Activated CD8-positive, alpha-beta T cell treated with anti-CD3 and anti-CD28 coated beads for 36 hours (primary cell): ENCODE measurements around the gene CRIM1. TPM values are rescaled to one million over a fixed set of nuclear protein-coding genes. Genes with fewer than 3 reads are reported as not detected.

ENCODE experiments used
- ATAC-seq: fragments of 200-7000 bp; cut with Tn5 transposase; one replicate; pipeline ENCODE4 v1.10.0; 2021; ENCODE audit warnings: mild to moderate bottlenecking, moderate library complexity
- CTCF ChIA-PET: fragments of 350-600 bp; sonication (Branson Sonifier 250); formaldehyde crosslinking; loops from one replicate; lab custom pipeline; 2021; ENCODE audit warnings: antibody characterized with exemption; lab: Charles Lee
- POLR2A ChIA-PET: fragments of 350-600 bp; sonication (Branson Sonifier 250); formaldehyde crosslinking; loops from one replicate; lab custom pipeline; 2021; ENCODE audit warnings: antibody characterized with exemption; lab: Charles Lee
- DNase-seq: peaks from one replicate; pipeline ENCODE4 v3.0.0-alpha.2; 2020
- H3K27ac Mint-ChIP-seq: one replicate; pipeline ENCODE4 v1.8.0; 2021; ENCODE audit warnings: mild to moderate bottlenecking, mixed read lengths
- H3K27me3 Mint-ChIP-seq: one replicate; pipeline ENCODE4 v1.8.0; 2021; ENCODE audit warnings: mixed read lengths
- H3K36me3 Mint-ChIP-seq: one replicate; pipeline ENCODE4 v1.8.0; 2021; ENCODE audit warnings: low read depth, mixed read lengths
- H3K4me1 Mint-ChIP-seq: one replicate; pipeline ENCODE4 v1.8.0; 2021; ENCODE audit warnings: low read depth, mixed read lengths
- H3K4me3 Mint-ChIP-seq: one replicate; pipeline ENCODE4 v1.8.0; 2021; ENCODE audit warnings: mild to moderate bottlenecking, moderate library complexity, mixed read lengths
- H3K9me3 Mint-ChIP-seq: one replicate; pipeline ENCODE4 v1.8.0; 2021; ENCODE audit warnings: mixed read lengths
- intact Hi-C: fragments of 100-400 bp; cut with micrococcal nuclease; formaldehyde crosslinking; loops from one replicate; pipeline ENCODE4 v1.10.0; 2022
- total RNA-seq, 2 experiments: library from RNA; stranded (reverse); gene quantifications; one replicate each; pipeline ENCODE4 v1.2.3, GENCODE V29; 2021
- TF ChIP-seq, protein P1 (sequence below): fragments of 200-600 bp; IDR thresholded peaks from one replicate; pipeline ENCODE4 v1.8.0; 2022; ENCODE audit warnings: antibody characterized with exemption, mild to moderate bottlenecking

The CRIM1 gene
- total RNA-seq, 2 experiments from 2014 or later, result 14.4 to 15.9 TPM

DNA sequence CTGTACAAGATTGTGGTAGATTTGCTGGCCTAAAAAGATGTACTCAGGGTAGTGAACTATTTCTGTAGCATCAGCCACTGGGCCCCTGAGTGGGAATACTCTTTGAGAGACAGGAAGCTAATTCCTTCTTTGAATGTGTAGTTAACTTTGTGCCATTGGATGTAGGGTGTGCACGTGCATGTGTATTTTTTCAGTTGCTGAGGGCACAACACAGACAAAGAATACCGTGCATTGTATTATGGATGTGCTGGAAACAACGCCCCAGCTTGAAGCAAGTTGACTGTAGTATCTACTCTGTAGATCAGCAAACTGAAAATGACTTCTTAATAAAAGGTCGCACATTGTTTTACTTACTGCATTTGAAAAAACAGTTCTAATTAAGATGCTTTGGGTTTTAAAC, 14.1 kb downstream of the CRIM1 start:
- no peaks in the 10 kb centered on the region for H3K9me3 Mint-ChIP-seq
- POLR2A ChIA-PET, result interaction anchor here (1.3 to 1.6 kb wide), 2 partner anchors 11 to 12 kb away, joined by 3 to 5 read pairs; no protein-coding TSS in a partner anchor
- H3K27ac Mint-ChIP-seq, result no peak overlapping the region
- no peaks in the 10 kb centered on the region for H3K36me3 Mint-ChIP-seq
- CTCF ChIA-PET, result interaction anchor here (0.7 to 2.6 kb wide), 2 partner anchors 18 to 534 kb away, joined by 3 to 9 read pairs; no protein-coding TSS in a partner anchor
- peaks cover 4% of the 10 kb centered on the region for H3K27me3 Mint-ChIP-seq
- intact Hi-C loops, result no loop called here
- no peak overlapping the region for H3K4me3 Mint-ChIP-seq
- peaks cover 23% of the 10 kb centered on the region for H3K4me1 Mint-ChIP-seq
- DNase-seq (no peak), ATAC-seq (no peak)
- TF ChIP-seq, protein P1, sequence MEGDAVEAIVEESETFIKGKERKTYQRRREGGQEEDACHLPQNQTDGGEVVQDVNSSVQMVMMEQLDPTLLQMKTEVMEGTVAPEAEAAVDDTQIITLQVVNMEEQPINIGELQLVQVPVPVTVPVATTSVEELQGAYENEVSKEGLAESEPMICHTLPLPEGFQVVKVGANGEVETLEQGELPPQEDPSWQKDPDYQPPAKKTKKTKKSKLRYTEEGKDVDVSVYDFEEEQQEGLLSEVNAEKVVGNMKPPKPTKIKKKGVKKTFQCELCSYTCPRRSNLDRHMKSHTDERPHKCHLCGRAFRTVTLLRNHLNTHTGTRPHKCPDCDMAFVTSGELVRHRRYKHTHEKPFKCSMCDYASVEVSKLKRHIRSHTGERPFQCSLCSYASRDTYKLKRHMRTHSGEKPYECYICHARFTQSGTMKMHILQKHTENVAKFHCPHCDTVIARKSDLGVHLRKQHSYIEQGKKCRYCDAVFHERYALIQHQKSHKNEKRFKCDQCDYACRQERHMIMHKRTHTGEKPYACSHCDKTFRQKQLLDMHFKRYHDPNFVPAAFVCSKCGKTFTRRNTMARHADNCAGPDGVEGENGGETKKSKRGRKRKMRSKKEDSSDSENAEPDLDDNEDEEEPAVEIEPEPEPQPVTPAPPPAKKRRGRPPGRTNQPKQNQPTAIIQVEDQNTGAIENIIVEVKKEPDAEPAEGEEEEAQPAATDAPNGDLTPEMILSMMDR, result no peak

DNA sequence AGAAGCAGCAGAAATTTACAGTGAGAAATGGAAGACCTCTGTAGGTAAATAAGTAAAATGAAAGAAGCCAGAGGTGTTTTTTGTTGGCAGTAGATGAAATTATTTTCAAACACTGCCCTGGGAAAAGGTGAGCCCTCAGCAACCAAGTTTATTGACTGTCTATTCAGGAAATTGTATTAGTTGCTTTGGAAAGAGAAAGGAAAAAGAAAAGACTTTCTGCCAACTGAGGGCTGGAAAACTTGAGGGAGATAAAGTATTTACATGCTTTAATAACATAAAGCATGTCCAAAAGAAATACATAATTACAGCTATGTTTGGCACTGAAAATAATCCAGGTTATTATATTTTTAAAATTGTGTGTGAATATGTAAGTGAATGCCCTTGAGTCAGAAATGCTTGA, 14.7 kb downstream of the CRIM1 start:
- ATAC-seq, result no peak
- peaks cover 4% of the 10 kb centered on the region for H3K27me3 Mint-ChIP-seq
- ChIA-PET CTCF (interaction anchor here (0.7 to 2.6 kb wide), 2 partner anchors 18 to 533 kb away, joined by 3 to 9 read pairs; no protein-coding TSS in a partner anchor), POLR2A (interaction anchor here (1.3 to 1.6 kb wide), 2 partner anchors 10 to 13 kb away, joined by 3 to 5 read pairs; no protein-coding TSS in a partner anchor)
- DNase-seq, result no peak
- H3K4me3 Mint-ChIP-seq, result no peak overlapping the region
- no peak overlapping the region for H3K27ac Mint-ChIP-seq
- TF ChIP-seq, protein P1, result no peak
- intact Hi-C loops, result no loop called here
- H3K36me3 Mint-ChIP-seq, result no peaks in the 10 kb centered on the region
- peaks cover 23% of the 10 kb centered on the region for H3K4me1 Mint-ChIP-seq
- H3K9me3 Mint-ChIP-seq, result no peaks in the 10 kb centered on the region

DNA sequence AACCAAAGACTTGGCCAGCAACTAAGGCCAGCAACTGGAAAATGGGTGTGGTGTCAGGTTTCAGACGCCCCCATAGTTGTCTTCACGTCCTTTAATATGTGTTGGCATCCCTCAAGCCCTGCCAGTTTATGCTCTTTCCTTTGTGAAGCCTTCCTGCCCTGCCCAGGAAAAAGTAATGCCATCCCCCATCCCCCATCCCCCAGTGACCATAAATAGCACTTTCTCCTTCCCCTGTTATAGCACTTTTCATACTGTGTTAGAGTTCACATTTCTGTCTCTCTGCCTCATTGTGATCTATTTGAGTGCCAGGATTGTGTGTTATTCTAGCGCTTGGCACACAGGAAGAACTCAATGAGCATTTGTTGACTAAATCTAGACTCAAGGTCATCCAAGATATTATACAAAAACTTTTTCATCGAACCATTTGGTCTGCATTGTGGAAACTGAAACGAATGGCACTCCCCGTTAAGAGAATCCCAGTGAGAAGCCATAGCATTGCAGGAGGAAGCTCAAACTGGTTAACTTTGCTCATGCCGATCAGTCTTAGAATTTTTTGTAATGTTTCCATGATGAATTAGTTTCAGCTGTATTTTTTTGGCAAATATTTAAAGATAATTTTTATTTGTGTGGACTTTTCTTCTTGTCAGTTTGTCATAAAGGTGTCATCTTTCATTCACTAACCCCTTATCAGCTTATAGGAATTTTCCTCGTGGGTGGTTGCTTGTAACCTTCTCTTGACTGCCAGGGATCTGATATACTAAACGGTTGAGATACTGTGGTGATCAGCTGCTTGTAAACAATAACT, 15.7 kb downstream of the CRIM1 start:
- POLR2A ChIA-PET, result interaction anchor here (1.6 kb wide), 1 partner anchor 9 kb away, joined by 5 read pairs; no protein-coding TSS in a partner anchor
- TF ChIP-seq, protein P1, result no peak

DNA sequence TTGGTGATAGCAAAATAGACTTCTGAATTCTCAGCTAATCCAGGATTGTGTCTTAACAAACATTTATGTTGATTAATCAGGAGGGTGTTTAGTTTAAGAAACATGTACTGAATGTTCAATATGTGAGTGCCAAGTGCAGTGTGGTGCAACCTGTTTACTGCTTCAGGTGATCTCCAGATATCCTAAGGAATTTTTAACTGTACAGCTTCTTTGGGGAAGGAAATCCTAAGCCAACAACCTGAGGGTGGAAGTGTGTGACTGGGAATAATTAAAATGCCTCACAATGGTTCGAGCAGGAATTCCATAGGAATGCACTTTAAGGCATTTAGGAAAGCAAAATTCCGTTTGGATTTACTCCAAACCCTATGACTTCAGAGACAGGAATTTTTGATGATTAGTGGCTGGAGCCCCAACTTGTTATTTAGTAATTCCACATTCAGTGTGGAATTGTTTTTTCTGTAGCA, 16.4 kb downstream of the CRIM1 start:
- ATAC-seq (no peak), DNase-seq (no peak)
- Mint-ChIP-seq H3K4me3 (no peak overlapping the region), H3K27me3 (peaks cover 4% of the 10 kb centered on the region), H3K36me3 (no peaks in the 10 kb centered on the region), H3K27ac (no peak overlapping the region), H3K4me1 (peaks cover 23% of the 10 kb centered on the region), H3K9me3 (no peaks in the 10 kb centered on the region)
- CTCF ChIA-PET, result interaction anchor here (0.9 kb wide), 1 partner anchor 19 kb away, joined by 3 read pairs; no protein-coding TSS in a partner anchor
- POLR2A ChIA-PET, result no interaction called here
- intact Hi-C loops, result no loop called here
- TF ChIP-seq, protein P1, result no peak

More for the DNA sequence above, 15.7 kb downstream of the CRIM1 start:
- intact Hi-C loops, result no loop called here
- H3K27me3 Mint-ChIP-seq, result peaks cover 4% of the 10 kb centered on the region
- CTCF ChIA-PET, result interaction anchor here (0.9 to 1.0 kb wide), 2 partner anchors 15 to 19 kb away, joined by 3 read pairs; no protein-coding TSS in a partner anchor
- H3K9me3 Mint-ChIP-seq, result no peaks in the 10 kb centered on the region
- no peak overlapping the region for H3K27ac Mint-ChIP-seq
- H3K36me3 Mint-ChIP-seq, result no peaks in the 10 kb centered on the region
- H3K4me3 Mint-ChIP-seq, result no peak overlapping the region
- DNase-seq (no peak), ATAC-seq (no peak)
- H3K4me1 Mint-ChIP-seq, result peaks cover 23% of the 10 kb centered on the region
